OCI-LY3 (cell line): ENCODE measurements around the gene MUSK.

Source experiments
- CTCF ChIP-seq: fragments of 200-600, 300-600 bp; sonication (generic); IDR thresholded peaks from 2 replicates; pipeline ENCODE4 v1.5.1; 2014; ENCODE audit warnings: antibody characterized with exemption, low read length, low read depth
- EZH2phosphoT487 ChIP-seq: fragments of 200-600 bp; shearing (Covaris generic); IDR thresholded peaks from 2 replicates; pipeline ENCODE4 v1.6.1; 2018; ENCODE audit warnings: antibody characterized with exemption, mixed run types, low read depth

DNA sequence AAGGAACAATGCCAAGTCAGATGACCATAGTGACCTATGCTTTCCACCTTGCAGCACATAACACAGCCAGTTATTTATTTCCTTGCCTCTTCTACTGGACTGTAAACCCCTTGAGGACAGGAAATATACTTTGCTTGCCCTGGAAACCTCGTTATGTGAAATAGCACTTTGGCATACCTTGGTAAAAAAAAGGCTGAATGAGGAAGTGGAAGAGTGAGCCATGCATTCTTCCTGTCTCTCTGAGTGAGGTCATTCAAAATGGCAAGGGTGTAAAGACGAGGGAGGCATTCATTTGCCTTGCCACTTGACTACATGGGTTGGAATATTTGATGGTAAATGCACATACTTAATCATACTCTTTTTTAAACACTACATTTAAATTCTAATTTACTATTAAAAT, 46.2 kb upstream of the MUSK start:
- no peak for TF ChIP-seq CTCF
- no peak for TF ChIP-seq EZH2phosphoT487
